Colonic mucosa (tissue), 4 donors: ENCODE results near the gene OMP. TPM values are rescaled to one million over a fixed set of nuclear protein-coding genes. Genes with fewer than 3 reads are reported as not detected.

Experiments
- DNase-seq: peaks from one replicate; pipeline ENCODE4 v3.0.0-alpha.2; 2020
- H3K27ac ChIP-seq: fragments of 200-600 bp; one replicate; pipeline ENCODE4 v1.8.0; 2021
- H3K27me3 ChIP-seq: fragments of 200-600 bp; one replicate; pipeline ENCODE4 v1.8.0; 2021
- H3K36me3 ChIP-seq: fragments of 200-600 bp; one replicate; pipeline ENCODE4 v1.8.0; 2021
- H3K4me1 ChIP-seq: fragments of 200-600 bp; one replicate; pipeline ENCODE4 v1.8.0; 2021; ENCODE audit warnings: mild to moderate bottlenecking
- H3K4me3 ChIP-seq: fragments of 200-600 bp; one replicate; pipeline ENCODE4 v1.8.0; 2021
- H3K9ac ChIP-seq, 2 donors: one replicate each; pipeline ENCODE4 v1.7.0; 2013; ENCODE audit warnings: control low read depth in 2 of 2, low read depth in 2 of 2, low read length in 2 of 2
- H3K9me3 ChIP-seq: fragments of 200-600 bp; one replicate; pipeline ENCODE4 v1.8.0; 2021
- CTCF ChIP-seq: fragments of 200-600 bp; IDR thresholded peaks from one replicate; pipeline ENCODE4 v1.8.0; 2022; ENCODE audit warnings: antibody characterized with exemption, mild to moderate bottlenecking
- intact Hi-C: fragments of 100-400 bp; cut with DNase I; formaldehyde crosslinking; loops from one replicate; pipeline ENCODE4 v1.14.1; 2022
- total RNA-seq, 2 donors: library from RNA; stranded (reverse); fragmentation: NEBNext Ultra II Directional in 1 of 2; extraction: Animal tissue kit (Norgen Biotek cat#: 25700) in 1 of 2; gene quantifications; one replicate each; pipeline ENCODE4 v1.2.1, GENCODE V29; 2021
- donor health status: healthy.
- donor health status: DM: no; HTN: no; CAD: no.
- donor health status: DM: no; HTN: no; CAD: no.

Gene OMP
- total RNA-seq, 2 donors from 2014 or later: 7.5 to 16.8 TPM

- no peak overlapping the region for H3K9ac ChIP-seq
- no peaks in the 10 kb centered on the region for H3K27me3 ChIP-seq
- H3K4me3 ChIP-seq: no peak overlapping the region
- DNase-seq: no peak
- no peaks in the 10 kb centered on the region for H3K9me3 ChIP-seq
- H3K27ac ChIP-seq: no peak overlapping the region
- H3K36me3 ChIP-seq: peaks cover 20% of the 10 kb centered on the region
- TF ChIP-seq CTCF: no peak
- intact Hi-C loops: no loop called here
- peaks cover 8% of the 10 kb centered on the region for H3K4me1 ChIP-seq
These were observed 21.4 kb downstream of the OMP start for GRCh38 chr11:77124041-77124440.

- no peak for TF ChIP-seq CTCF
- H3K27ac ChIP-seq: no peak overlapping the region
- H3K4me3 ChIP-seq: no peak overlapping the region
- no peaks in the 10 kb centered on the region for H3K27me3 ChIP-seq
- H3K36me3 ChIP-seq: peaks cover 20% of the 10 kb centered on the region
- no peaks in the 10 kb centered on the region for H3K9me3 ChIP-seq
- H3K4me1 ChIP-seq: peaks cover 8% of the 10 kb centered on the region
- H3K9ac ChIP-seq: no peak overlapping the region
- DNase-seq: no peak
- intact Hi-C loops: no loop called here
These were observed 21.8 kb downstream of the OMP start for GRCh38 chr11:77124488-77124887.

- Histone ChIP-seq H3K4me1 (peaks cover 8% of the 10 kb centered on the region), H3K27ac (no peak overlapping the region), H3K9ac (no peak overlapping the region), H3K27me3 (no peaks in the 10 kb centered on the region), H3K9me3 (no peaks in the 10 kb centered on the region), H3K4me3 (no peak overlapping the region), H3K36me3 (peaks cover 20% of the 10 kb centered on the region)
- intact Hi-C loops: loop anchor here (5.0 kb wide), 1 partner anchor 427 kb away; no protein-coding TSS in a partner anchor
- no peak for TF ChIP-seq CTCF
- DNase-seq: no peak
These were observed 22.6 kb downstream of the OMP start for GRCh38 chr11:77125191-77125590.

GRCh38 chr11:77125695-77126094 is 23.1 kb downstream of the OMP start:
- H3K4me3 ChIP-seq: no peak overlapping the region
- no peak for DNase-seq
- H3K36me3 ChIP-seq: peaks cover 16% of the 10 kb centered on the region
- TF ChIP-seq CTCF: no peak
- peaks cover 8% of the 10 kb centered on the region for H3K4me1 ChIP-seq
- H3K27me3 ChIP-seq: no peaks in the 10 kb centered on the region
- no peak overlapping the region for H3K27ac ChIP-seq
- H3K9me3 ChIP-seq: no peaks in the 10 kb centered on the region
- intact Hi-C loops: loop anchor here (2.0 to 5.0 kb wide), 2 partner anchors 63 to 427 kb away; no protein-coding TSS in a partner anchor
- no peak overlapping the region for H3K9ac ChIP-seq

- intact Hi-C loops: loop anchor here (2.0 to 5.0 kb wide), 2 partner anchors 63 to 426 kb away; no protein-coding TSS in a partner anchor
- Histone ChIP-seq H3K4me3 (no peak overlapping the region), H3K9ac (peak overlapping the region in 1 of 2 donors; percentile 44), H3K27me3 (no peaks in the 10 kb centered on the region), H3K9me3 (no peaks in the 10 kb centered on the region), H3K4me1 (peaks cover 8% of the 10 kb centered on the region), H3K36me3 (peaks cover 10% of the 10 kb centered on the region), H3K27ac (no peak overlapping the region)
- DNase-seq: no peak
- TF ChIP-seq CTCF: no peak
These were observed 23.6 kb downstream of the OMP start for GRCh38 chr11:77126156-77126775.
